Activated T-cell treated with anti-CD3 and anti-CD28 coated beads for 24 hours (primary cell): ENCODE results near the gene CDKN2D.

Source experiments
- DNase-seq: peaks from one replicate; pipeline ENCODE4 v3.0.0-alpha.2; 2020; ENCODE audit warnings: low read depth

The CDKN2D gene

DNA sequence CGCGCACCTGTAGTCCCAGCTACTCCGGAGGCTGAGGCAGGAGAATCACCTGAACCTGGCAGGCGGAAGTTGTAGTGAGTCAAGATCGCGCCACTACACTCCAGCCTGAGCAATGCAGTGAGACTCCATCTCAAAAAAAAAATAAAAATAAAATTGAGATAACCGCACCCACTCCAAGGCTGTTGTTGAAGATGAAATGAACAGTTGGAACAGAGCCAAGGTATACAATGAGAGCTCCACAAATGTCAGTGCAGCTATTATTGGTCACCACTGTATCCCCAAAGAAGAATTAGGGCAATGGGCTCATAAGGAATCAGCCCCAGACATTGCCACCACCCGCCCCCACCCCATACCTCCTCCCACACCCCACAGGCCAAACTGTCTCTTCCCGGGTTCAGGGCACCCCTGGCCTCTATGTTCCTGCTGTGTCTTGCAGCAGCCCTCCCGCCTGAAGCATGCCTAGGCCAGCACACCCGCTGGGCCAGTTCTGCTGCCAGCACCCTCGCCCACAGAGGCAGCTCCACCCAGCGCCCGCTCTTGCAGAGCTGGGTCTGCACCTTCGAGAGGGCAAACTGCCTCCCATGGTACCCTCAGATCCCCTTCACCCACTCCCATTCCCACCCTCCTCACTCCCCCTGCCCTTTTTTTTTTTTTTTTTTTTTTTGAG lies 48.0 kb downstream of the CDKN2D start:
- DNase-seq = no peak

DNA sequence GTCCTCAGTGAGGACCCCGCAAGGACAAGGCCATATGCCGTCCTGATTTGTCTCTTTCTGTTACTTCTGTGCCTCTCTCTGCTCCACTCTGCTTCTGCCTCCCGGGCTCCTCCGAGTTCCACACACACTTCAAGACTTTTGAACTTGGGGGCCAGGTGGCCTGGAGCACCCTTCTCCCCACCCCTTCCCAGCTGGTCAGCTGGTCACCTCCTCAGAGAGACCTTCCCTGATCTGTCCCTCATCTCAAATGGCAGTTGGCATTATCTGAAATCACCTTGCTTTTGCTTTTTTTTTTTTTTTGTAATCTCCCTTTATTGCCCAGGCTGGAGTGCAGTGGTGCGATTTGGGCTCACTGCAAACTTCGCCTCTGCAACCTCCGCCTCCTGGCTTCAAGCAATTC lies 49.4 kb downstream of the CDKN2D start:
- no peak for DNase-seq

DNA sequence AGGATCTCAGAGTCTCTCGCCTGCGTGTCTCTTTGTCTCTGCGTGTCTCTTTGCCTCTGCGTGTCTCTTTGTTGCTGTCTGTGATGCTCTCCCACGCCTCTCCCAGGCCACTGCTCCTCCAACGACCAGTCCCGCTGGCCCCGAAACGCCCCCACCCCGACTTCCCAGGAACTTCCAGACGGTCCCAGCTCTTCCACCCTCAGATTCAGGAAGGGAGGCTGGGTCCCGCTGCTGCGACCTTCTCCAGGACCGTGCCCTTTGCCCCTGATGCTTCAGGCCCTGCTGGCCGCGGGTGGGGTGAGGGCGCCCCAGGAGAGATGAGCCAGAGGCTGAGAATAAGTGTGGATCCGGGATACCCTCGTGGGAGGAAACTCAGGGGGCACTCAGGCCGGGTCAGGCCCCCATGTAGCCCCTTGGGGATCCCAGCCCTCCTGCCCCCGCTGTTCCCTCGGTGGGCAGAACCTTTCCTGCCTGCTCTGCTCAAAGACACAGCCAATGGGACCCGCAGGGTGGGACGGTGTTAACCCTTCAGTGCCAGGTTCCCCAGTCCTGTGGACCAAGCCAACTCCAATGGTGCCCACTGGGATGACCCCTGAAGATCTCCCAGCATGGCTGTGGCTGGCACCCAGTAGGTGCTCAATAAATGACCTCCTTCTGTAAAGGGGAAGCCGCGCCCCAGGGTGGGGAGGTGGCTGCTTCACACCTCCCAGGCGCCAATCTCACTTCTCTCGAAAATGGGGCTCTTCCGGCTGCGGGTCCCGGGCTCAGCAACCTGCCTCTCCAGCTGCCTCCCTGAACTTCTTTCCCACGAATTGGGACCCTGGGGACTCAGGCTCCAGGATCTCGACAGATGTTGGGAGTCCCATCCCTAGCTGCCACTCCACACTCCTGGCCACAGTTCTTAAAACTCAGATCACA lies 50.1 kb downstream of the CDKN2D start:
- DNase-seq = no peak

DNA sequence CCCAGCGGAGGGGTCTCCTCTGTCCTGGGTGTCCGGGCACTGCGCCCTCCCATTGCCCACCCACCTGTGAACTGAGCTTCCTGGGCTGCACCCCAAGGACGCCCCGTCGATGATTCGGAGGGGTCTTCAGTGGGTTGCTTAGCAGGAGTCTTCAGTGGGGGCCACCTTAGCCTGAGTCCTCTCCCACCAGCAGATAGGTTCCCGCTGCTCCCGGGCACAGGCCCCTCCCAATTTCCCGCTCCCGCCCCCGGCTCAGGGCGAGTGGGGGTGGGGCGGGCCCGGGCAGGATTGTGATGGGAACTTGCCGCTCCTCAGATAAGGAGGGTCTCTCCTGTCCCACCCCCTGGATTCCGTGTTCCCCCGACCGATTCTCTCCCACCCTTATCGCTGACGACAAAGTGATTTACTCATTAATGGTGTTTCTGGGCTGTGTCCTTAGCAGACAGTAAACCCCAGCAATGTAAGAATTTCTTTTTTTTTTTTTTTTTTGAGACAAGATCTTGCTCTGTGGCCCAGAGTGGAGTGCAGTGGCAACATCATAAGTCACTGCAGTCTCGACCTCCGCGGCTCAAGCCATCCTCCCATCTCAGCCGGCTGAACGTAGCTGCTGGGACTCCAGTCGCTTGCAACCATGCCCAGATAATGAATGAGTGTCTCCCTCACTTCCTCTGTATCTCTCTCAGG lies 50.9 kb downstream of the CDKN2D start:
- DNase-seq = no peak

DNA sequence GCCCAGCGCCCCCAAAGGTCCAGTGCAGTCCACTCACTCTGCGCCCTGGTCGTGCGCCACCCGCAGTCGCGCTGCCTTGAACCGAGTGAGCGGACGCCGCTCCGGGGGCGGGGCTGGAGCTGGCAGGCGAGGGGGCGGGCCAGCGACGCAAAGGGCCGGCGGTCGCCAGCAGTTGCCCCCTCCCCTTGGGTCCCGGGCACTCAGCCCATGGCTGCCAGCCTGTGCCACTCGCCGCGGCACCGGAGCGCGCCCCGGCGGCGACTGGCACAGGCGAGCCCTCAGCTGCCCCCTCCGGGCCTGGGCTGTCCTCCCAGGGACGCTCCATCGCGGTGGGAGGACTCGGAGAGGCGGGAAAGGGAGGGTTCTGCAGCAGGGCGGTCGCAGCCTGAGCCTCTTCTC lies 51.4 kb downstream of the CDKN2D start, which contains the start of gene S1PR5:
Gene S1PR5, minus strand, starts transcription at position 87 of the 399 bp plus-strand sequence. CDS start 2,436 bp downstream, outside the sequence.
- DNase-seq = no peak

DNA sequence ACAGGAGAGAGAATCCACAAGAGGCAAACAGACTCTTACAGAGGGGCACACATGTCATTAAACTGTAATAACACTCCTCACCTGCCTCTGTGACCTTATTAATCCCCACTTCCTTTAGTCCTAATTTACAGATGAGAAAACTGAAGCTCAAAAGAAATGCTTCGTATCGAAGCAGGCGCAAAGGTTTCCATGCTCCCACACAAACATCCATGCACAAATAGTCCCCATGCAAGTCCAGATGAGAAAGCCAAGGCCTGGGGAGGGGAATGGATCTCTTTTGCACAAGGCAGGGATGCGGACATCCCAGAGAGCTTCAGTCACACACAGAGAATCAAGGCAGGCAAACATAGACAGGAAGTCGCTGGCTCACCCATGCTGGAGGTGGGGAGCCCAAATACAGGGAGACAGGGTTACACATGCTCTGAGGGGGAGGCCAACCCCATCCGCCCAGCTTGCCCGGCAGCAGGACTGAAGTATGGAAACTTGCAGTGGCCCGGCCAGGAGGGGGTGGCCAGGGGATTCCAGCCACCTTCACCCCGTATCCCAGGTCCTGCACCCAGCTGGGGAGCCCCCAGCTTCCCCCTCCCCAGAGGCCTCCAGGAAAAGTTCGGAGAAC lies 52.0 kb downstream of the CDKN2D start:
- no peak for DNase-seq
